GM21381 (cell line): ENCODE results near the gene SYNGR3.

Experiments used
- ATAC-seq: cut with Tn5 transposase; IDR thresholded peaks from one replicate; pipeline ENCODE4 v1.9.1; 2021; ENCODE audit warnings: mild to moderate bottlenecking, moderate library complexity; ENCODE audit not compliant: unreplicated experiment

SYNGR3 gene

DNA sequence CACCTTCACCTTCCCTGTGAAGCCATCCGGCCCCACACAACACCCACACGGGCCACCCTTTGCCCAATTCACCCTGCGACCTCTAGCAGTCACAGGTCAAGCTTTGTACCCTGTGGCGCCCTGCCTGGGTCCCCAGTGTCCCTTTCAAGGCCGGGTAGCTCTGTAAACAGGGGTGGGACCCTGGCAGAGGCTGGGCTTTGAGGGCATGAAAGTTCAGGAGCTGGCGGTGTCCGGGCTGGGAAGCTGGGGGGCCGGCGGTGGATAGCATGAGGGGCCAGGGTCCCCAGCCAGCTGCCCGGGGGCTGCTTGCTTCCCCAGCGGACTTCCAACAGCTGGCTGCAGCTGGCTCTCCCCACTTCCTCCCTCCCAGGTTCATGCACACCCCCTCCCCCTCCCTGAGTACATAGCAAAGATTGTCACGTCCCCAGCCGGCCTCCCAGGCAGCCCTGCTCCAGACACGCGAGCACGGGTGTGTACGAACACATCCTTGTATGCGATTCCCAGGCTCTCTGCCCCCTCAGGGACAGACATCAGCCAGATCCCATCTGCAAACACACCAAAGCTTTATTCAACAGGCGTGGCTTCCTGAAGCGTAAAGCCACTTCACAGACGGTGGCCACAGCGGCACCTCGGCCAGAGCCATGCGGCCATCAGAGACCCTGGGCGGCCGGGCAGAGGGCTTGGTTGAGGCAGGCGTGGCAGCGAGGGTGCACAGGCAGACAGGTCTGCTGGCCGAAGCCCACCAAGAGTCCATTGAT lies 49.7 kb downstream of the SYNGR3 start:
- no peak for ATAC-seq

GRCh38 chr16:2040041-2040786 lies 50.4 kb downstream of the SYNGR3 start:
- ATAC-seq: no peak

GRCh38 chr16:2040787-2041522 lies 51.2 kb downstream of the SYNGR3 start:
- no peak for ATAC-seq

- no peak for ATAC-seq
These were observed 52.6 kb downstream of the SYNGR3 start for GRCh38 chr16:2042171-2042985.

GRCh38 chr16:2042986-2043666 lies 53.4 kb downstream of the SYNGR3 start:
- no peak for ATAC-seq
